22Rv1 (cell line): ENCODE data around the gene TOR4A.

Experiments used
- CTCF ChIP-seq: fragments of 450-650 bp; IDR thresholded peaks from 2 replicates; pipeline ENCODE4 v1.5.1; 2017; ENCODE audit warnings: mild to moderate bottlenecking
- ZFX ChIP-seq: fragments of 450-650 bp; IDR thresholded peaks from 2 replicates; pipeline ENCODE4 v1.6.1; 2017; ENCODE audit warnings: antibody characterized with exemption, borderline replicate concordance

DNA sequence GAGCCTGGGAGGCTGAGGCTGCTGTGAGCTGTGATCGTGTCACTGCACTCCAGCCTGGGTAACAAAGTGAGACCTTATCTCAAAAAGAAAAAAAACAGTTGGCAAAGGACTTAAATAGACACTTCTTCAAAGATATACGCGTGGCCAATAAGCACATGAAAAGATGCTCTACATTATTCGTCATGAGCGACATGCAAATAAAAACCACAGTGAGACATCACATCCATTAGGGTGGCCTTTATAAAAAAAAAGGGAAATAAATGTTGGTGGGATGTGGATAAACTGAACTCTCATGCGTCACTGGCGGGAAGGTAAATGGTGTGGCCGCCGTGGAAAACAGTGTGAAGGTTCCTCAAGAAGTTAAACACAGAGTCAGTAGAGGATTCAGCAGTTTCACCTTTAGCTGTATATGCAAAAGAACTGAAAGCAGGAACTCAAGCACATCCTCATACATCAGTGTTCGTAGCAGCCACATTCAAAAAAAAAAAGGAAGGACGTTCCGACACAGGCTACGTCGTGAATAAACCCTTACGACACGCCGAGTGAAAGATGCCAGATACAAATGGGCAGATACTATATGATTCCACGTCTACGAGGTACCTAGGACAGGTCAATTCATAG, 49.0 kb downstream of the TOR4A start:
- TF ChIP-seq CTCF: no peak
- no peak for TF ChIP-seq ZFX
